K562 treated with DMSO at 1 percent for 48 hours (cell line): ENCODE data around the gene SYDE1. TPM values are rescaled to one million over a fixed set of nuclear protein-coding genes. Genes with fewer than 3 reads are reported as not detected.

Experiments used
- total RNA-seq: library from RNA; unstranded; fragments of 300-600 nt; gene quantifications from 2 replicates; pipeline ENCODE4 v1.2.3, GENCODE V29; 2022; ENCODE audit warnings: low replicate concordance; ENCODE audit errors: extremely low read depth

The SYDE1 gene
- total RNA-seq, result not detected in 2 replicates

GRCh38 chr19:15107061-15108010 lies at the start of gene SYDE1:
SYDE1 (plus strand) TSS chr19:15107401; CDS start chr19:15107434, 33 bp downstream.

DNA sequence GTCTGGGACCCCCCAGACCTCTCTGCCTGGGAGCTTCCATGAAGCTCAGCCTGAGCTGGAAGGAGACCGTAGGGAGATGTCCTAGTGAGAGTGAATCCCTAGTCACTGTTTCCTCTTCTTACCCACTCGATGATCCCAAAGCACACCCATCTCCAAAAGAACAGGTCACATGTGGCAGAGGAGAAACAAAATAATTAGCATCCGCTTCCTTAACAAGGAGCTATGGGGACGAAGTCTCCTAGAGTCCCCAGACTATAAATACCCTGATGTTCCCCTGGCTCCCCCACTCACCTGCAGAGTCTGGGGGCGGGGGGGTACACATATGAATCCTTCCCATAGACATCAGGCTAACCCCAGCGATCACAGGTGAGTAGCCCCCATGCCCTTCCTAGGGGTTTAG lies 25.3 kb upstream of the SYDE1 start, which contains the start of gene OR1I1:
Gene OR1I1 (plus strand): TSS at position 301 of the 400 bp plus-strand sequence. CDS start 4,855 bp downstream, outside the sequence.

Other genes with a start within 250 kb of the SYDE1 start
- gene OR7A17, start 221.3 kb upstream of the SYDE1 start, total RNA-seq, result not detected in 2 replicates
- not detected in 2 replicates for gene OR7C2, start 165.9 kb upstream of the SYDE1 start, total RNA-seq
- gene SLC1A6, start 127.5 kb upstream of the SYDE1 start, total RNA-seq, result not detected in 2 replicates
- not detected in 2 replicates for gene CASP14, start 57.9 kb upstream of the SYDE1 start, total RNA-seq
- gene OR1I1, start 25.2 kb upstream of the SYDE1 start, total RNA-seq, result not detected in 2 replicates
- not detected in 2 replicates for gene NOTCH3, start 93.6 kb downstream of the SYDE1 start, total RNA-seq
- not detected in 2 replicates for gene EPHX3, start 125.0 kb downstream of the SYDE1 start, total RNA-seq
- not detected in 2 replicates for gene BRD4, start 225.1 kb downstream of the SYDE1 start, total RNA-seq